ENCODE measurements around the gene DSP.

GRCh38 chr6:7555671-7556070, 14.2 kb downstream of the DSP start:
- TF ChIP-seq POLR2A (IDR thresholded peaks at IDR 0.05) = no peak
- no peak for TF ChIP-seq CTCF (IDR thresholded peaks at IDR 0.05)

Data from stomach (tissue), 4 donors.